H1 (cell line): ENCODE results near the gene PRIMA1. TPM values are rescaled to one million over a fixed set of nuclear protein-coding genes. Genes with fewer than 3 reads are reported as not detected.

Experiments used
- CTCF ChIA-PET: fragments of 300-600 bp; sonication (Branson Sonifier 250); formaldehyde crosslinking; loops from one replicate; lab custom pipeline; 2021; ENCODE audit not compliant: partially characterized antibody; lab: Charles Lee
- POLR2A ChIA-PET: fragments of 300-600 bp; sonication (Branson Sonifier 250); formaldehyde crosslinking; loops from one replicate; lab custom pipeline; 2021; ENCODE audit warnings: inconsistent platforms; ENCODE audit not compliant: partially characterized antibody; lab: Charles Lee
- DNase-seq, 2 experiments: peaks; one replicate each; pipeline versions ENCODE4 v3.0.0 to v3.0.0-alpha.2; 2010 to 2022; ENCODE audit warnings: low spot score in 2 of 2, low read depth in 1 of 2, mixed read lengths in 1 of 2
- FAIRE-seq: peaks from 2 replicates; lab custom pipeline; 2011; peaks lifted over from hg19 to GRCh38; lab: Jason Lieb, UNC
- H2AFZ ChIP-seq: 2 replicates; pipeline ENCODE4 v1.8.1; 2012; ENCODE audit warnings: low read length, inconsistent platforms
- H2AK5ac ChIP-seq: 2 replicates; pipeline ENCODE4 v1.6.1; 2013; ENCODE audit warnings: low read depth, low read length
- H2BK120ac ChIP-seq: replicated peaks from 2 replicates; pipeline ENCODE3; 2013; ENCODE audit warnings: low read depth, low read length, inconsistent platforms
- H2BK12ac ChIP-seq: 2 replicates; pipeline ENCODE4 v1.6.1; 2013; ENCODE audit warnings: low read depth, low read length
- H2BK15ac ChIP-seq: 2 replicates; pipeline ENCODE4 v1.6.1; 2013; ENCODE audit warnings: low read length
- H2BK20ac ChIP-seq: 2 replicates; pipeline ENCODE4 v1.6.1; 2013; ENCODE audit warnings: low read length
- H2BK5ac ChIP-seq: 2 replicates; pipeline ENCODE4 v1.6.1; 2013; ENCODE audit warnings: low read depth, low read length
- H3K14ac ChIP-seq: 2 replicates; pipeline ENCODE4 v1.6.1; 2013; ENCODE audit warnings: inconsistent platforms; ENCODE audit not compliant: insufficient read length
- H3K18ac ChIP-seq: 2 replicates; pipeline ENCODE4 v1.6.1; 2013; ENCODE audit warnings: low read length; ENCODE audit errors: extremely low read depth
- H3K23ac ChIP-seq: 2 replicates; pipeline ENCODE4 v1.6.1; 2013; ENCODE audit warnings: inconsistent platforms; ENCODE audit not compliant: insufficient read length
- H3K23me2 ChIP-seq: 2 replicates; pipeline ENCODE4 v1.6.1; 2013; ENCODE audit warnings: low read depth, low read length
- H3K27ac ChIP-seq: 2 replicates; pipeline ENCODE4 v1.6.1; 2011; ENCODE audit warnings: low read depth, low read length, inconsistent platforms
- H3K27me3 ChIP-seq, 4 experiments: replicated peaks in 1 of 4; 1 replicate in 1 of 4; 2 replicates in 3 of 4; pipeline versions ENCODE4 v1.6.1 to v1.8.1; 2011 to 2013; ENCODE audit warnings: low read length in 3 of 4, mild to moderate bottlenecking in 3 of 4, inconsistent platforms in 2 of 4, mixed read lengths in 2 of 4, moderate library complexity in 1 of 4; ENCODE audit not compliant: control insufficient read depth in 3 of 4, insufficient read depth in 3 of 4; ENCODE audit errors: extremely low read depth in 1 of 4
- H3K36me3 ChIP-seq, 4 experiments: 2 replicates each; pipeline versions ENCODE4 v1.6.1 to v1.8.1; 2011 to 2013; ENCODE audit warnings: mild to moderate bottlenecking in 4 of 4, low read length in 3 of 4, moderate library complexity in 2 of 4, control low read depth in 1 of 4, inconsistent platforms in 1 of 4; ENCODE audit not compliant: insufficient read depth in 4 of 4, control insufficient read depth in 2 of 4
- H3K4ac ChIP-seq: replicated peaks from 2 replicates; pipeline ENCODE3; 2013; ENCODE audit warnings: low read length, low read depth, mixed read lengths, inconsistent platforms; ENCODE audit not compliant: insufficient read length
- H3K4me1 ChIP-seq, 4 experiments: replicated peaks in 1 of 4; 1 replicate in 1 of 4; 2 replicates in 3 of 4; pipeline versions ENCODE4 v1.6.1 to v1.8.1; 2011 to 2013; ENCODE audit warnings: low read length in 3 of 4, inconsistent platforms in 2 of 4, mixed read lengths in 1 of 4; ENCODE audit not compliant: insufficient read depth in 4 of 4, control insufficient read depth in 3 of 4
- H3K4me2 ChIP-seq, 2 experiments: 2 replicates each; pipeline versions ENCODE4 v1.6.1 to v1.8.1; 2011 to 2013; ENCODE audit warnings: low read depth in 2 of 2, low read length in 2 of 2, control low read depth in 1 of 2, inconsistent platforms in 1 of 2, mild to moderate bottlenecking in 1 of 2; ENCODE audit not compliant: insufficient read depth in 1 of 2
- H3K4me3 ChIP-seq, 4 experiments: fragments of 200-600, 300-600 bp in 1 of 4; sonication (generic), shearing (Covaris generic), sonication (Bioruptor Twin) in 1 of 4; 2 replicates each; pipeline versions ENCODE4 v1.5.1 to v1.8.1; 2011 to 2016; ENCODE audit warnings: low read length in 4 of 4, low read depth in 3 of 4, control low read depth in 2 of 4, inconsistent platforms in 2 of 4, mild to moderate bottlenecking in 2 of 4, mixed read lengths in 1 of 4, moderate library complexity in 1 of 4; ENCODE audit not compliant: insufficient read depth in 2 of 4; ENCODE audit errors: extremely low read depth in 1 of 4
- H3K56ac ChIP-seq: replicated peaks from 2 replicates; pipeline ENCODE3; 2013; ENCODE audit warnings: low read depth, mild to moderate bottlenecking, mixed read lengths, low read length, inconsistent platforms; ENCODE audit not compliant: insufficient read length
- H3K79me1 ChIP-seq: 2 replicates; pipeline ENCODE4 v1.6.1; 2013; ENCODE audit warnings: low read depth, low read length, control low read depth
- H3K79me2 ChIP-seq, 2 experiments: 2 replicates each; pipeline versions ENCODE4 v1.6.1 to v1.8.1; 2012 to 2013; ENCODE audit warnings: low read length in 2 of 2, mild to moderate bottlenecking in 2 of 2, inconsistent platforms in 1 of 2; ENCODE audit not compliant: insufficient read depth in 2 of 2, control insufficient read depth in 1 of 2
- H3K9ac ChIP-seq, 4 experiments: replicated peaks in 1 of 4; 1 replicate in 1 of 4; 2 replicates in 3 of 4; pipeline versions ENCODE4 v1.6.1 to v1.8.1; 2011 to 2013; ENCODE audit warnings: low read depth in 3 of 4, low read length in 3 of 4, control low read depth in 2 of 4, mild to moderate bottlenecking in 2 of 4, moderate library complexity in 2 of 4, inconsistent platforms in 1 of 4; ENCODE audit errors: extremely low read depth in 1 of 4
- H3K9me3 ChIP-seq, 2 experiments: 2 replicates each; pipeline versions ENCODE4 v1.6.1 to v1.8.1; 2012 to 2013; ENCODE audit warnings: mild to moderate bottlenecking in 2 of 2, moderate library complexity in 2 of 2, control low read depth in 1 of 2, inconsistent platforms in 1 of 2, low read depth in 1 of 2, low read length in 1 of 2, mixed read lengths in 1 of 2; ENCODE audit not compliant: insufficient read depth in 2 of 2
- H4K20me1 ChIP-seq, 2 experiments: replicated peaks in 1 of 2; 2 replicates each; pipeline versions ENCODE3 to v1.8.1; 2011 to 2013; ENCODE audit warnings: inconsistent platforms in 2 of 2, low read length in 2 of 2, mild to moderate bottlenecking in 1 of 2; ENCODE audit not compliant: insufficient read depth in 2 of 2, control insufficient read depth in 1 of 2
- H4K5ac ChIP-seq: 2 replicates; pipeline ENCODE4 v1.6.1; 2013; ENCODE audit warnings: low read length, low read depth, mixed read lengths, inconsistent platforms; ENCODE audit not compliant: insufficient read length
- H4K8ac ChIP-seq: 2 replicates; pipeline ENCODE4 v1.8.0; 2013; ENCODE audit warnings: mild to moderate bottlenecking, moderate library complexity, low read length, inconsistent platforms; ENCODE audit not compliant: insufficient read depth; ENCODE audit errors: extremely low read depth
- H4K91ac ChIP-seq: replicated peaks from 2 replicates; pipeline ENCODE3; 2013; ENCODE audit warnings: low read length, mixed read lengths, inconsistent platforms; ENCODE audit not compliant: insufficient read length
- CBX5 ChIP-seq: fragments of 300-800, 300-1000 bp; sonication (generic); IDR thresholded peaks from 2 replicates; pipeline ENCODE4 v1.7.1; 2016; ENCODE audit warnings: antibody characterized with exemption, low read length, low read depth
- CTBP2 ChIP-seq: IDR thresholded peaks from 2 replicates; pipeline ENCODE4 v1.7.0; 2011; ENCODE audit warnings: borderline replicate concordance, mild to moderate bottlenecking, moderate library complexity, mixed read lengths, low read length; ENCODE audit not compliant: insufficient read depth, insufficient read length
- EP300 ChIP-seq, 2 experiments: IDR thresholded peaks; 1 replicate in 1 of 2; 2 replicates in 1 of 2; pipeline ENCODE4 v1.6.1; 2011 to 2012; ENCODE audit warnings: low read depth in 2 of 2, low read length in 2 of 2, mild to moderate bottlenecking in 2 of 2, borderline replicate concordance in 1 of 2, inconsistent platforms in 1 of 2, moderate library complexity in 1 of 2
- EZH2 ChIP-seq: fragments of 200-600 bp; sonication (generic); IDR thresholded peaks from 2 replicates; pipeline ENCODE4 v1.7.1; 2012; ENCODE audit warnings: low read depth, mild to moderate bottlenecking, moderate library complexity, low read length, inconsistent platforms; ENCODE audit not compliant: severe bottlenecking
- RAD21 ChIP-seq, 2 experiments: IDR thresholded peaks in 1 of 2; conservative IDR thresholded peaks in 1 of 2; 2 replicates each; pipeline ENCODE4 v1.6.1; 2011; ENCODE audit warnings: low read depth in 2 of 2, low read length in 2 of 2, improper control_type of control experiment in 1 of 2, inconsistent platforms in 1 of 2, mild to moderate bottlenecking in 1 of 2, moderate library complexity in 1 of 2
- SIN3A ChIP-seq, 2 experiments: IDR thresholded peaks in 1 of 2; conservative IDR thresholded peaks in 1 of 2; 2 replicates each; pipeline ENCODE4 v1.6.1; 2011 to 2012; ENCODE audit warnings: low read length in 2 of 2, improper control_type of control experiment in 1 of 2, low read depth in 1 of 2, mild to moderate bottlenecking in 1 of 2
- SRF ChIP-seq: IDR thresholded peaks from 2 replicates; pipeline ENCODE4 v1.6.1; 2011; ENCODE audit warnings: mild to moderate bottlenecking, low read depth, low read length, moderate library complexity
- SUZ12 ChIP-seq: fragments of 200-600 bp; sonication (generic); IDR thresholded peaks from 2 replicates; pipeline ENCODE4 v1.6.1; 2012; ENCODE audit warnings: mild to moderate bottlenecking, inconsistent platforms, low read length, moderate library complexity, mixed read lengths
- TBP ChIP-seq: IDR thresholded peaks from 2 replicates; pipeline ENCODE4 v1.6.1; 2011; ENCODE audit warnings: low read depth, low read length, improper control_type of control experiment
- TCF12 ChIP-seq: IDR thresholded peaks from 2 replicates; pipeline ENCODE4 v1.6.1; 2011; ENCODE audit warnings: low read depth, mild to moderate bottlenecking, low read length
- WGBS, 2 experiments: shearing (Covaris generic) in 1 of 2; methylation state at CpG; one replicate each; pipeline versions ENCODE4 v1.1.6 to v1.1.7; 2013 to 2015; ENCODE audit warnings: low lambda C conversion rate in 2 of 2, mixed read lengths in 2 of 2, inconsistent platforms in 1 of 2, low coverage in 1 of 2, missing lambda C conversion rate in 1 of 2; ENCODE audit not compliant: insufficient replicate concordance in 2 of 2, insufficient coverage in 1 of 2, insufficient read length in 1 of 2; ENCODE audit errors: extremely low coverage in 1 of 2, missing lambda C conversion rate in 1 of 2; 5-methylcytosine and 5-hydroxymethylcytosine counted together
- polyA plus RNA-seq, 7 experiments: library from polyadenylated mRNA; depleted of rRNA in 3 of 7; stranded (reverse) in 5 of 7; unstranded in 2 of 7; fragments of >200 nt in 5 of 7; fragments of 200-250 nt in 2 of 7; gene quantifications; 1 replicate in 5 of 7; 2 replicates in 1 of 7; 4 replicates in 1 of 7; pipeline versions ENCODE4 v1.2.1 to v1.2.3, GENCODE V29; 2011 to 2013; ENCODE audit warnings: missing spikeins in 2 of 7, mixed read lengths in 2 of 7
- total RNA-seq: library from RNA; stranded (reverse); fragmentation: NEBNext Ultra II Directional; extraction: Animal tissue kit (Norgen Biotek cat#: 25700); gene quantifications from 2 replicates; pipeline ENCODE4 v1.2.1, GENCODE V29; 2021
- TF ChIP-seq, protein P1 (sequence below): IDR thresholded peaks from 2 replicates; pipeline ENCODE4 v1.6.1; 2012; ENCODE audit warnings: low read length, inconsistent platforms

The PRIMA1 gene
- total and polyA plus RNA-seq, 2 of the 8 experiments (the other 6 are each of a cell fraction or from before 2014, with no cell fraction given), result 2.8 to 4.5 TPM

DNA sequence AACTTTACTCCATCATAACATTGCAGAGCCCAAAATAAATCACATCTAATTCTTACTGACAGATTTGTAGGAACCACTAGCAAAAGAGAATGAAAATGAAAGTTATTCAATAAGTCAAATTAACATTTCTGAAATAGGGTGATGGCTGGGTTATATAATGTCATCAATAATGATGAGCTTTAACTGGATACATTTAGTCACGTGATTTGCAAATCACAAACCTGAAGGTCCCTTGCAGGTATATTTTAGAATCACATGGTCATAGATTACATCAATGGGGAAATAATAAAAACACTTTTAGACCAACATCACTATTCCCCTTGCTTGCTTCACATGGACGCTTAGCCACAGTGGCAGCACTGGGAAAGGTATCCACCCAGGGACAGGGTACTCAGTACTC lies 86.7 kb downstream of the PRIMA1 start:
- H4K20me1 ChIP-seq, result no peaks in the 10 kb centered on the region
- no peak overlapping the region for H3K4ac ChIP-seq
- DNase-seq (no peak), FAIRE-seq (no peak)
- H3K9ac ChIP-seq, result no peak overlapping the region
- H2AK5ac ChIP-seq, result no peak overlapping the region
- H3K79me2 ChIP-seq, result no peaks in the 10 kb centered on the region
- H3K23me2 ChIP-seq, result no peaks in the 10 kb centered on the region
- no peak overlapping the region for H2AFZ ChIP-seq
- no peak overlapping the region for H3K18ac ChIP-seq
- H2BK12ac ChIP-seq, result no peak overlapping the region
- no peak overlapping the region for H3K4me2 ChIP-seq
- no peaks in the 10 kb centered on the region for H3K79me1 ChIP-seq
- no peaks in the 10 kb centered on the region for H3K4me1 ChIP-seq
- no peak overlapping the region for H3K4me3 ChIP-seq
- H3K56ac ChIP-seq, result no peak overlapping the region
- no peak overlapping the region for H4K8ac ChIP-seq
- H3K9me3 ChIP-seq, result peaks cover 2 to 4% of the 10 kb centered on the region in 2 experiments; a peak in 1 of 4 replicates
- H3K27ac ChIP-seq, result no peak overlapping the region
- H2BK5ac ChIP-seq, result no peak overlapping the region
- H2BK120ac ChIP-seq, result no peak overlapping the region
- WGBS, 2 experiments, result 89% methylated on average over 2 of the region's 2 CpGs; no CpG with 5 or more reads in 1 of the 2 experiments
- POLR2A ChIA-PET, result no interaction called here
- peaks cover 0 to 3% (median 0%) of the 10 kb centered on the region in 4 experiments; a peak in 1 of 8 replicates for H3K36me3 ChIP-seq
- no peak overlapping the region for H4K5ac ChIP-seq
- H3K23ac ChIP-seq, result no peak overlapping the region
- no peaks in the 10 kb centered on the region for H3K27me3 ChIP-seq
- no peak overlapping the region for H3K14ac ChIP-seq
- H2BK20ac ChIP-seq, result no peak overlapping the region
- H2BK15ac ChIP-seq, result no peak overlapping the region
- no peak overlapping the region for H4K91ac ChIP-seq
- CTCF ChIA-PET, result interaction anchor here (1.0 to 2.0 kb wide), 3 partner anchors 11 to 53 kb away, joined by 3 to 4 read pairs (median 3); no protein-coding TSS in a partner anchor
- TF ChIP-seq TBP, result no peak
- no peak for TF ChIP-seq CTBP2
- TF ChIP-seq, protein P1, sequence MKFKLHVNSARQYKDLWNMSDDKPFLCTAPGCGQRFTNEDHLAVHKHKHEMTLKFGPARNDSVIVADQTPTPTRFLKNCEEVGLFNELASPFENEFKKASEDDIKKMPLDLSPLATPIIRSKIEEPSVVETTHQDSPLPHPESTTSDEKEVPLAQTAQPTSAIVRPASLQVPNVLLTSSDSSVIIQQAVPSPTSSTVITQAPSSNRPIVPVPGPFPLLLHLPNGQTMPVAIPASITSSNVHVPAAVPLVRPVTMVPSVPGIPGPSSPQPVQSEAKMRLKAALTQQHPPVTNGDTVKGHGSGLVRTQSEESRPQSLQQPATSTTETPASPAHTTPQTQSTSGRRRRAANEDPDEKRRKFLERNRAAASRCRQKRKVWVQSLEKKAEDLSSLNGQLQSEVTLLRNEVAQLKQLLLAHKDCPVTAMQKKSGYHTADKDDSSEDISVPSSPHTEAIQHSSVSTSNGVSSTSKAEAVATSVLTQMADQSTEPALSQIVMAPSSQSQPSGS, result no peak
- no peak for TF ChIP-seq EP300 (IDR thresholded peaks at IDR 0.05; ENCODE audit: borderline replicate concordance in 1 of 2, low read depth in 2 of 2, low read length in 2 of 2)
- no peak for TF ChIP-seq SRF
- no peak for TF ChIP-seq TCF12
- no peak for TF ChIP-seq RAD21 (IDR thresholded peaks at IDR 0.05 in 1 of 2, conservative IDR thresholded peaks at IDR 0.05 in 1 of 2; ENCODE audit: low read depth in 2 of 2, low read length in 2 of 2)
- no peak for TF ChIP-seq SIN3A (conservative IDR thresholded peaks at IDR 0.05 in 1 of 2, IDR thresholded peaks at IDR 0.05 in 1 of 2; ENCODE audit: low read depth in 1 of 2, low read length in 2 of 2)
- no peak for TF ChIP-seq EZH2
- no peak for TF ChIP-seq CBX5
- no peak for TF ChIP-seq SUZ12
